Measurements from ENCODE around the gene PBX1.

The PBX1 gene

GRCh38 chr1:164564378-164564777 is 5.4 kb downstream of the PBX1 start:
- DNase-seq: no peak

GRCh38 chr1:164565357-164565756 is 6.4 kb downstream of the PBX1 start:
- no peak for DNase-seq

GRCh38 chr1:164567774-164568173 is 8.8 kb downstream of the PBX1 start:
- no peak for DNase-seq

- DNase-seq: no peak
Measured at GRCh38 chr1:164569241-164569640, 10.3 kb downstream of the PBX1 start.

GRCh38 chr1:164569866-164570265 is 10.9 kb downstream of the PBX1 start:
- no peak for DNase-seq

- no peak for DNase-seq
Measured at GRCh38 chr1:164571333-164571732, 12.3 kb downstream of the PBX1 start.

- DNase-seq: no peak
Measured at GRCh38 chr1:164575356-164575886, 16.4 kb downstream of the PBX1 start.

- DNase-seq: no peak
Measured at GRCh38 chr1:164576291-164577271, 17.6 kb downstream of the PBX1 start.

- DNase-seq: no peak
Measured at GRCh38 chr1:164577291-164577690, 18.3 kb downstream of the PBX1 start.

- DNase-seq: no peak
Measured at GRCh38 chr1:164578479-164579200, 19.7 kb downstream of the PBX1 start.

- no peak for DNase-seq
Measured at GRCh38 chr1:164579381-164579780, 20.4 kb downstream of the PBX1 start.

- DNase-seq: no peak
Measured at GRCh38 chr1:164581762-164582161, 22.8 kb downstream of the PBX1 start.

- no peak for DNase-seq
Measured at GRCh38 chr1:164583196-164583595, 24.2 kb downstream of the PBX1 start.

GRCh38 chr1:164583835-164584539 is 25.0 kb downstream of the PBX1 start:
- no peak for DNase-seq

- DNase-seq: no peak
Measured at GRCh38 chr1:164586591-164586990, 27.6 kb downstream of the PBX1 start.

- no peak for DNase-seq
Measured at GRCh38 chr1:164587617-164588501, 28.9 kb downstream of the PBX1 start.

GRCh38 chr1:164588516-164589341 is 29.7 kb downstream of the PBX1 start:
- no peak for DNase-seq

GRCh38 chr1:164589408-164589807 is 30.4 kb downstream of the PBX1 start:
- DNase-seq: no peak

GRCh38 chr1:164589961-164590507 is 31.1 kb downstream of the PBX1 start:
- DNase-seq: no peak

GRCh38 chr1:164590592-164590991 is 31.6 kb downstream of the PBX1 start:
- no peak for DNase-seq

- DNase-seq: no peak
Measured at GRCh38 chr1:164591858-164592257, 32.9 kb downstream of the PBX1 start.
